ENCODE results near the gene ADO.
"Not testable (repeated sequence)": the region's sequence is repeated elsewhere in the genome, so short reads cannot be mapped to it uniquely, and the experiment has no call there.

GRCh38 chr10:62788285-62788684, 16.2 kb upstream of the ADO start:
- not testable (repeated sequence) for TF ChIP-seq MXD4 (CRISPR knock-in tag; IDR thresholded peaks at IDR 0.05; ENCODE audit: borderline replicate concordance); SP1 (CRISPR knock-in tag; conservative IDR thresholded peaks at IDR 0.05); CREB1 (CRISPR knock-in tag; IDR thresholded peaks at IDR 0.05); E2F1 (CRISPR knock-in tag; IDR thresholded peaks at IDR 0.05); CTCF (IDR thresholded peaks at IDR 0.05); USF2 (CRISPR knock-in tag; IDR thresholded peaks at IDR 0.05); IRF1 (CRISPR knock-in tag; IDR thresholded peaks at IDR 0.05); CREM (CRISPR knock-in tag; IDR thresholded peaks at IDR 0.05); CBFB (CRISPR knock-in tag; IDR thresholded peaks at IDR 0.05; ENCODE audit: low read depth); JUN (CRISPR knock-in tag; IDR thresholded peaks at IDR 0.05); TEAD1 (CRISPR knock-in tag; IDR thresholded peaks at IDR 0.05); NFATC4 (CRISPR knock-in tag; IDR thresholded peaks at IDR 0.05)

All from WTC11 (cell line).